Effector memory CD8-positive, alpha-beta T cell (primary cell): Measurements from ENCODE around the gene PLEKHA5.
"Not testable (repeated sequence)": the region's sequence is repeated elsewhere in the genome, so short reads cannot be mapped to it uniquely, and the experiment has no call there.

Experiments
- ATAC-seq: fragments of 150-1000 bp; cut with Tn5 transposase; replicated peaks from 2 replicates; pipeline ENCODE4 v1.10.0; 2021; ENCODE audit warnings: mild to moderate bottlenecking, moderate library complexity
- DNase-seq, 3 experiments: peaks; one replicate each; pipeline ENCODE4 v3.0.0; 2021
- H3K27ac Mint-ChIP-seq, 2 donors: one replicate each; pipeline ENCODE4 v1.8.0; 2022; ENCODE audit warnings: mild to moderate bottlenecking in 2 of 2, mixed read lengths in 2 of 2, moderate library complexity in 2 of 2
- H3K27me3 Mint-ChIP-seq, 2 donors: one replicate each; pipeline ENCODE4 v1.8.0; 2022; ENCODE audit warnings: mixed read lengths in 2 of 2
- H3K36me3 Mint-ChIP-seq: one replicate; pipeline ENCODE4 v1.8.0; 2022; ENCODE audit warnings: mild to moderate bottlenecking, moderate library complexity, mixed read lengths; ENCODE audit not compliant: insufficient read depth
- H3K4me1 Mint-ChIP-seq, 2 donors: one replicate each; pipeline ENCODE4 v1.8.0; 2022; ENCODE audit warnings: low read depth in 2 of 2, mixed read lengths in 2 of 2
- H3K4me3 Mint-ChIP-seq, 2 donors: one replicate each; pipeline ENCODE4 v1.8.0; 2022; ENCODE audit warnings: mild to moderate bottlenecking in 2 of 2, mixed read lengths in 2 of 2, moderate library complexity in 2 of 2
- H3K9me3 Mint-ChIP-seq, 2 donors: one replicate each; pipeline ENCODE4 v1.8.0; 2022; ENCODE audit warnings: mixed read lengths in 2 of 2

PLEKHA5 gene

DNA sequence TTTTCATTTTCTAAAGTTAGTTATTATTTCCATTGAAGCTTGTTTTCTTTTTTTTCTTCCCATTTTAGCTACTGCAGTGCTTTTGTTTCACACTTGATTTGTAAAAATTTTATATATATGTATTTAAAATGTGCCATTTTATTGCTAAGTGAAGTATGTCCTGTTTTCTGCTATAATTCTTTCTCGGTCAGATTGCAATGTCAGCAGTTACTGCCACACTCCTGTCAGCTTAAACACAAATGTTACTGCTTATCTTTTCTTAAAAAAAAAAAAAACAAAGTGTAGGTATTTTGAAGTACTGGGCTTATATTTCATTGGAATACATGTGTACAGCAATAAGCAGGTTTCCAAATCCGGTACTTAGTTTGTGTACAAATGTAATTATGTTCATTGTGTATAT, 246.4 kb downstream of the PLEKHA5 start:
- Mint-ChIP-seq H3K36me3 (peaks cover 11% of the 10 kb centered on the region), H3K9me3 (no peaks in the 10 kb centered on the region), H3K4me3 (no peak overlapping the region), H3K27me3 (no peaks in the 10 kb centered on the region), H3K4me1 (no peaks in the 10 kb centered on the region), H3K27ac (no peak overlapping the region)
- DNase-seq (no peak), ATAC-seq (no peak)

DNA sequence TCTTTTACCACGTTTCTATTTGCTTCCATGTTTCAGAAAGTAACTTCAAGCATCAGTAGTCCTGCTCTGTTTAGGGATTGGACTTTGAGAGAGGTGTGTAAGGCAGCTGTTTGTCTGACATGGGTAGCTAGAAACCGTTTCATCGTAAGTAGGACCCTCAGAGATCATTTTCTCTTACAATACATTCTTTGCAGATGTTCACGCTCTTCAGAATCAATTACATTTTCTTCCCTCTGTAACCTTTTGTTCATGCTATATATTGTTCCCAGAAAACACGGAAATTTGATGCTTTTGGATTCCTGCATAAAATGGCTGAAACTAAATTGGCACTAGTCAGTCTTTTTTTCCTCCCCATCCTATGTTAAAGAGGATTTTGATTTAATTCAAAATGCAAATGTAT, 247.2 kb downstream of the PLEKHA5 start:
- no peaks in the 10 kb centered on the region for H3K27me3 Mint-ChIP-seq
- no peak overlapping the region for H3K4me3 Mint-ChIP-seq
- no peak overlapping the region for H3K27ac Mint-ChIP-seq
- DNase-seq (no peak), ATAC-seq (no peak)
- H3K9me3 Mint-ChIP-seq = no peaks in the 10 kb centered on the region
- peaks cover 7% of the 10 kb centered on the region for H3K36me3 Mint-ChIP-seq
- no peaks in the 10 kb centered on the region for H3K4me1 Mint-ChIP-seq

DNA sequence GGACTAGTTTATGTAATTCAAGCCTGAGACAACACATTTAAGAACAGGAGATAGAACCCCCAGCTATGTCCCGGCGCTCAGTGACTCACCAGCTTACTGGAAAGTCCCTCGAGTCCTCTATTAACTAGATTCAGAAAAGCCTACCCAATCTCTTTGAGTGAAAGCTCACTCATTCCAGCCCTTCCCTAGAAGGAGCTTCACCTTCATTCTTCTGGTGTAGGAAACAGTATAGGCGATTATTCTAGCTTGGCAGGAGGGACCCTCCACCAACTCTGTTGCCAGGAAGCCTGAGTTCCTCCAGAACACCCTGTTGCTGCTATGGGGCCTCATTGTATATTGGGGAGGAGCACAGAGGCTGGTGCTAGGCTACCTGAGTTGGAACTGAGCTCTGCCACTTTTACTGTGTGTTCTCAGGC, 252.6 kb downstream of the PLEKHA5 start:
- H3K4me1 Mint-ChIP-seq = no peaks in the 10 kb centered on the region
- H3K9me3 Mint-ChIP-seq = no peaks in the 10 kb centered on the region
- ATAC-seq (peak; percentile 78), DNase-seq (no peak)
- H3K27ac Mint-ChIP-seq = no peak overlapping the region
- no peaks in the 10 kb centered on the region for H3K36me3 Mint-ChIP-seq
- H3K4me3 Mint-ChIP-seq = no peak overlapping the region
- no peaks in the 10 kb centered on the region for H3K27me3 Mint-ChIP-seq

DNA sequence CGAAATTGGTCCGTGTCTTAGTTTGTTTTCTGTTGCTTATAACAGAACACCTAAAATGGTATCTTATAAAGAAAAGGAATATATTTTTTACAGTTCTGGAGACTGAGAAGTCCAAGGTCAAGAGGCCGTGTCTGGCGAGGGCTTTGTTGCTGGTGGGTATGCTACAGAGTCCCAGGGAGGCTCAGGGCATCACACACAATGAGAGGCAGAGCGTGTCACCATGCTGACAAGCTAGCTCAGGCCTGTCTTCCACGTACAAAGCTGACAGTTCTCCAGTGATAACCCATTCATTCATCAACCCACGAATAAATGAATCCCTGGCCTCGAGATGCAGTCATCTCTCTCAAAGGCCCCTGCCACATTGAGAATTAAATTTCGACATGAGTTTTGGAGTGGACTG, 253.0 kb downstream of the PLEKHA5 start:
- no peak overlapping the region for H3K27ac Mint-ChIP-seq
- no peaks in the 10 kb centered on the region for H3K9me3 Mint-ChIP-seq
- ATAC-seq (no peak), DNase-seq (no peak)
- no peaks in the 10 kb centered on the region for H3K4me1 Mint-ChIP-seq
- no peaks in the 10 kb centered on the region for H3K27me3 Mint-ChIP-seq
- H3K4me3 Mint-ChIP-seq = no peak overlapping the region
- no peaks in the 10 kb centered on the region for H3K36me3 Mint-ChIP-seq

DNA sequence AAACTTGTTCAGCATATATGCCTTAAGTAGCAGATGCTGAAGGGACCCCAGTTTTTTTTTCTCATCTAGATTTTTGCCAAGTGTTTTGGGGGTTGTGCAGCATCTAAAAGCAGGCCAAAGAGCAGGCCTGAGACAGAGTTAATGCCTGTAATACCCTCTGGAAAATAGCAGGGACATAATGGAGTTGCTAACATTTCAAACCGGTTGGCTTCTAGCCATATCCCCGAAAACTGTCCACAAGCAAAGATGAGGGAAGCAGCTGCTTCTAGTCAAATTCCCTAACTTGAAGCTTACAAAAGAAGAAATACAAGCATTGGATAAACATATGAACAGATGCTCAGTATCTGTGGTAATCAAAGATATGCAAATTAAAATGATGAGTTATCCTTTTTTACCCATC, 257.6 kb downstream of the PLEKHA5 start:
- Mint-ChIP-seq H3K27me3 (no peaks in the 10 kb centered on the region), H3K4me1 (no peaks in the 10 kb centered on the region), H3K36me3 (peaks cover 6% of the 10 kb centered on the region), H3K27ac (no peak overlapping the region), H3K9me3 (no peaks in the 10 kb centered on the region), H3K4me3 (no peak overlapping the region)
- ATAC-seq (no peak), DNase-seq (no peak)

DNA sequence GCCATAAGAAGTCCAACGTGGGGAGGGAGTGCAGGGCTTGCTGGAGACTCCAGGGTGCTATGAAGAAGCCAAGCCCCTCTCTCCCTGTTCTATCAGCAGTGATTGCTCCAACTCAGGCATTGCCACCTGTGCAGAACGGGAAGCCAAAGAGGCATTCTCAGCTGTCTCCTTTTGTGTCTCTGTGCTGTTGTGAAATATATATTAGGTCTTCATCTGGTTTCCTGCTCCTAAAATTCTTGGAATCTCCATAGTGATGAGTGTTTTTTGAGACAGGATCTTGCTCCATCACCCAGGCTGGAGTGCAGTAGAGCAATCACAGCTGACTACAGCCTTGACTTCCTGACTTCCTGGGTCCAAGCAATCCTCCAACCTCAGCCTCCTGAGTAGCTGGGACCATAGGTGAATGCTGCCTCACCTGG, 258.6 kb downstream of the PLEKHA5 start:
- Mint-ChIP-seq H3K4me3 (no peak overlapping the region), H3K27ac (peak overlapping the region in 1 of 2 donors; percentile 1), H3K27me3 (no peaks in the 10 kb centered on the region), H3K9me3 (no peaks in the 10 kb centered on the region), H3K36me3 (peaks cover 6% of the 10 kb centered on the region), H3K4me1 (no peaks in the 10 kb centered on the region)
- no peak for ATAC-seq
- DNase-seq = no peak

DNA sequence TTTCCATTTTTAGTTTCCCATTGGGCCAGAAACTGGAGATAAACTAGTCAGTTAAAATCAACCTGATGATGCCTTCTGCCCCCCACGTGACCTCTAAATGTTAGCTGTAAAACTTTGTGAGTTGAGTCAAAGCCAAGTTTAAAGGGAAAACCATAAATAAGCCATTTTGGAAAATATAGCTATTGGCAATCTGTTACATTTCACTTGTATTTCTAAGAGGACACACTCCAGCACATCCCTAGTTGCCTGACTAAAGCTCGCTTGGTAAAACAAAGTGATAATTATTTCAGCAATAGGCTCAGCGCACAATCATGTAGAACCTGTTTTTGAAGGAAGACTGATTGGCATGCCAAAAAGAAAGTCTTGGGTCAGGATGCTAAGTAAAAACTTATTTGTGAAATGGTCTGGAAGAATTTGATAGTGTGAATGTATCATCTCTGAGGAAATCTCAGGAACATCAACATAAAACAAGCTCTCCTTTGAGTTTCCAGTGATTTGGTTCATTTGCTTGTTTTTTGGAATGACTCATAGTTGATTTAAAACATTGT, 260.6 kb downstream of the PLEKHA5 start:
- ATAC-seq (no peak), DNase-seq (no peak)
- no peaks in the 10 kb centered on the region for H3K27me3 Mint-ChIP-seq
- H3K4me3 Mint-ChIP-seq = no peak overlapping the region
- no peak overlapping the region for H3K27ac Mint-ChIP-seq
- H3K4me1 Mint-ChIP-seq = no peaks in the 10 kb centered on the region
- no peaks in the 10 kb centered on the region for H3K9me3 Mint-ChIP-seq
- H3K36me3 Mint-ChIP-seq = peaks cover 6% of the 10 kb centered on the region

DNA sequence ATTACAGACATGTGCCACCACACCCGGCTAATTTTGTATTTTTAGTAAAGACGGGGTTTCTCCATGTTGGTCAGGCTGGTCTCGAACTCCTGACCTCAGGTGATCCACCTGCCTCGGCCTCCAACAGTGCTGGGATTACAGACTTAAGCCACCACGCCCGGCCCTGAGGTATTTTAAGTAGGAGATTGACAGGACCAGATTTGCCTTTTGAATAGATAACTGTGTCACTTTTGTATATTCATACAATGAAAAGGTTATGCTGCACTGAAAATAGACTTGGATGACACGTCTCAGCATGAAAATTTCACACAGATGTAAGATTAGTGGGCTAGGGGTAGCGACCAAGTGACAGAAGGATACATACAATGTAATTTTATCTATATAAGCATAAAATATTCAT, 263.1 kb downstream of the PLEKHA5 start:
- not testable (repeated sequence) for H3K36me3 Mint-ChIP-seq, H3K4me3 Mint-ChIP-seq, ATAC-seq, H3K27ac Mint-ChIP-seq, DNase-seq, H3K27me3 Mint-ChIP-seq, H3K9me3 Mint-ChIP-seq, H3K4me1 Mint-ChIP-seq

DNA sequence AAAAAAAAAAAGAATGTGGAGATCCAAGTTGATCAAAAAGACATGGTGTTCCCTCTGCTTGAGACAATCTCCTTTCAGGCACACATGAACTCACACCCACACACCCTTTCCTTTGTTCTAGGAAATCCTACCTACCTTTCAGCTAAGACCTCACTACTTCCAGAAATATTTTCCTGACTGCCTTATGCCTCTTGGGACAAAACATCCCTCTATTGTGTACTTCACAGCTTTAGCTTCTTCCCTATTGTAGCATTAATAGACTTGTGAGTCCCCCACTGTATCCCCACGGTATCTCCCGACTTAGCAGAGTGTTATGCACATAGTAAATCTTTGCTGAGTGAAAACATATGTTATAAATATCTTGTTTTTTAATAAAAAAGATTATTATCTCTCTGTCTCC, 264.9 kb downstream of the PLEKHA5 start:
- ATAC-seq (no peak), DNase-seq (no peak)
- H3K9me3 Mint-ChIP-seq = no peaks in the 10 kb centered on the region
- no peak overlapping the region for H3K4me3 Mint-ChIP-seq
- H3K27ac Mint-ChIP-seq = no peak overlapping the region
- no peaks in the 10 kb centered on the region for H3K4me1 Mint-ChIP-seq
- peaks cover 6% of the 10 kb centered on the region for H3K36me3 Mint-ChIP-seq
- H3K27me3 Mint-ChIP-seq = no peaks in the 10 kb centered on the region

DNA sequence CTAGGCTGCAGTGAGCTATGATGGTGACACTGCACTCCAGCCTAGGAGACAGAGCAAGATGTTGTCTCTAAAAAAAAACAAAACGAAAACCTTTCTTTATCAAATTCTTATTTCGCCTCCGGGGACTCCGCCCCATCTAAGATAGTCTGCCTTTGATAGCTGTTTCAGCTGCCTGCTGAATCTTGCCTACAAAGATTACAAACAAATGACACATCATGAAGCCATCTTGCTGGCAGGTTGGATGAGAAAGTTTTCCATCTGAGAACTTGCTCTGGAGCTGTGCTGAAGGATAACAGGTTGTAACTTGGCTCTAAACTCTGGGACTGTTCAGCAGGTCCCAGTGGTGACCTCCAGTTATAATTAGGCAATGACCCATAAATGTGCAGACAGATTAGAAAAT, 268.0 kb downstream of the PLEKHA5 start:
- H3K36me3 Mint-ChIP-seq = no peaks in the 10 kb centered on the region
- DNase-seq = no peak
- H3K4me3 Mint-ChIP-seq = no peak overlapping the region
- peaks cover 3% of the 10 kb centered on the region in 2 donors for H3K4me1 Mint-ChIP-seq
- H3K27ac Mint-ChIP-seq = no peak overlapping the region
- no peaks in the 10 kb centered on the region for H3K9me3 Mint-ChIP-seq
- H3K27me3 Mint-ChIP-seq = no peaks in the 10 kb centered on the region
- ATAC-seq = no peak

DNA sequence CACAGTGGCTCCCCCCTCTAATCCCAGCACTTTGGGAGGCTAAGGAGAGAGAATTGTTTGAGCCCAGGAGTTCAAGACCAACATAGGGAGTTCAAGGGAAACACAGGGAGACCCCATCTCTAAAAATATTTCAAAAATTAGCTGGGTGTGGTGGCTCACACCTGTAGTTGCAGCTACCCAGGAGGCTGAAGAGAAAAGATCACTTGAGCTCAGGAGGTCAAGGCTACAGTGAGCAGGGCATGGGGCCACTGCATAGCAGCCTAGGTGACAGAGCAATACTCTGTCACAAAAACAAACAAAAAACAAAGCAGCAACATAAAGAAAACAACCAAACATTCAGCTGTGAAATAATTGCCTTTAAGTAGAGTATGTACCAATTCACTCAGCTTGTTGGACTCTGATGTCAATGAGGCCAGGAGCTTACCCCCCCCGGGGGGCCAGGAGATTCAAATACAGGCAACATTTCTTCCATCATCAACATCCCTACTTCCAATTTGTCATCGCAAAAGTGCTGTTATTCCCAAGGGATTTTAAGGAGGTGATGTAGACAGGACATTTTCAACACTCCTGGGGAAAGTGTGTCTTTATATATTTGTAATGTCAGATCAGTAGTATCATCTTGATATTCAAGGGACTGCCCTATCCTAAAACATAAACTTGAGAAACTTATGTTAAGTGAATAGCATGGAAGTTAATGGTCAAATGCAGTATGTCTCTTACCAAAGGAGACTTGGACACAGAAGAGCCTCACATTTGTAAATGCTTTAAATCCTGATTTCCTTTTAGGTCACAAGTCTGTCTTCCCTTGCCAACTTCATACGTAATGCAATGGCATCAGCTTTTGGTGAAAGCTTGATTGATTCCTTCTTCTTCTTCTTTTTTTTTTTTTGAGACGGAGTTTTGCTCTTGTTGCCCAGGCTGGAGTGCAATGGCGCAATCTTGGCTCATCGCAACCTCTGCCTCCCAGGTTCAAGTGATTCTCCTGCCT, 269.1 kb downstream of the PLEKHA5 start:
- H3K9me3 Mint-ChIP-seq = no peaks in the 10 kb centered on the region
- ATAC-seq (no peak), DNase-seq (no peak)
- H3K36me3 Mint-ChIP-seq = no peaks in the 10 kb centered on the region
- H3K27me3 Mint-ChIP-seq = no peaks in the 10 kb centered on the region
- H3K4me1 Mint-ChIP-seq = peaks cover 10 to 12% of the 10 kb centered on the region in 2 donors
- H3K4me3 Mint-ChIP-seq = no peak overlapping the region
- H3K27ac Mint-ChIP-seq = peak overlapping the region in 1 of 2 donors; percentile 16

DNA sequence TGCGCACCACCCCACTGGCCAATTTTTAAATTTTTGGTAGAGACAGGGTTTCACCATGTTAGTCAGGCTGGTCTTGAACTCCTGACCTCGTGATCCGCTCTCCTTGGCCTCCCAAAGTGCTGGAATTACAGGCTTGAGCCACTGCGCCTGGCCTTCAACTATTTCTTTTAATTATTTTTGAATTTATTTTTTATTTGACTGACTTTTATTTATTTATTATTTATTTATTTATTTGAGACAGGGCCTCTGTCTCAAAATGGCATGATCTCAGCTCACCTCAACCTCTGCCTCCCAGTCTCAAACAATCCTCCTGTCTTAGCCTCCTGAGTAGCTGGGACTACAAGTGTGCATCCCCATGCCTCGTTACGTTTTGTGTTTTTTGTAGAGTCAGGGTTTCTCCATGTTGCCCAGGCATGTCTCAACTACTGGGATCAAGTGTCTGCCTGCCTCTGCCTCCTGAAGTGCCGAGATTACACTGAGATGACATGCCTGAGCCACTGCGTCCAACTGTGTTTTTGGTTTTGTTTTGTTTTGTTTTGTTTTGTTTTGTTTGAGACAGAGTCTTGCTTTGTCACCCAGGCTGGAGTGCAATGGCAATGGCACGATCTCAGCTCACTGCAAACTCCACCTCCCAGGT, 271.2 kb downstream of the PLEKHA5 start:
- not testable (repeated sequence) for H3K36me3 Mint-ChIP-seq, H3K4me3 Mint-ChIP-seq, DNase-seq, H3K9me3 Mint-ChIP-seq, H3K27me3 Mint-ChIP-seq, H3K27ac Mint-ChIP-seq, ATAC-seq
- peaks cover 16 to 21% of the 10 kb centered on the region in 2 donors for H3K4me1 Mint-ChIP-seq

DNA sequence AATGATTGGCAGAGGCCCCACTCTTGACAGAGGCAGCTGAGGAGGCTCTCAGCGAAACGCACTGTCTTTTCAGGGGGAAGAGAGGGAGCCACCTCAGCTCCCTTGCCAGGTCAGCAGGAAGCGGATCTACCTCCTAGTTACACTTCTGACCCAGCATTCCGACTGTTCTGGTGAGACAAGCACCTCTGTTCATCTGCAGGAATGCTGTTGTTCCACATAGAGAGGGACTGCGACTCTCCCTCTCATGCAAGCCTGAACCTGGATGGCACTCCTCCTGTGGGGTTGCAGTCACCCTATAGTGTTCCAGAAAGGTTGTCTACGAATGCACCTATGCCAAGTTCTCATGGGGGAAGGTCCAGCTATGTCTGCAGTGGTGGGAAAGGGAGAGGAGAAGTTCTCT, 272.7 kb downstream of the PLEKHA5 start:
- peak overlapping the region in 1 of 2 donors; percentile 52 for H3K27ac Mint-ChIP-seq
- no peaks in the 10 kb centered on the region for H3K27me3 Mint-ChIP-seq
- peaks cover 3% of the 10 kb centered on the region for H3K36me3 Mint-ChIP-seq
- no peak overlapping the region for H3K4me3 Mint-ChIP-seq
- H3K9me3 Mint-ChIP-seq = peaks cover 4 to 7% of the 10 kb centered on the region in 2 donors
- no peak for DNase-seq
- peaks cover 16 to 21% of the 10 kb centered on the region in 2 donors for H3K4me1 Mint-ChIP-seq
- ATAC-seq = no peak
